ENCODE data around the gene DPYD. TPM values are rescaled to one million over a fixed set of nuclear protein-coding genes. Genes with fewer than 3 reads are reported as not detected.

The DPYD gene
- total and polyA plus RNA-seq, 9 donors: 17.2 to 45.9 (median 38.7) TPM

DNA sequence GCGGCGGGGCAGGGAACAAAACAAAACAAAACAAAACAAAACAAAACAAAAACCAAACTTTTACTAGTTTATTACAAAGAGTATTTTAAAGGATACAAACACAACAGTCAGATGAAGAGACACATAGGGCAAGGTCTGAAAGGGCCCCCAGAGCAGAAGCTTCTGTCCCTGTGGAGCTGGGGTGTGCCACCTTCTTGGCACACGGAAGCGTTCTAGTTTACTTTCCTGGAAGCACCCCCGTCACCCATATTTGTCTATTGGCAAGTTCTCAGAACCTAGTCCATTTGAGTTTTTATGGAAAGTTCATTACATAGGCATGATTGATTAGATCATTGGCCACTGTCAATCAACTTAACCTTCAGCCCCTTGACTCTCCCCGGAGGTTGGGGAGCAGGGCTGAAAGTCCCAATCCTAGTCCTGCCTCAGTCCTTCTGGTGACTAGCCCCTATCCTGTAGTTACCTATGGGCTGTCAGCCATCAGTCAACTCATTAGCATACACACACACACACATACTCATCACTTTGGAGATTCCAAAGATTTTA, 380.4 kb downstream of the DPYD start:
- Histone ChIP-seq H3K9me3 (no peaks in the 10 kb centered on the region), H3K27me3 (no peaks in the 10 kb centered on the region), H3K36me3 (no peaks in the 10 kb centered on the region), H3K27ac (no peak overlapping the region), H3K4me3 (no peak overlapping the region), H3K4me1 (ENCODE audit: insufficient read depth) (no peaks in the 10 kb centered on the region)
- TF ChIP-seq, protein P1, sequence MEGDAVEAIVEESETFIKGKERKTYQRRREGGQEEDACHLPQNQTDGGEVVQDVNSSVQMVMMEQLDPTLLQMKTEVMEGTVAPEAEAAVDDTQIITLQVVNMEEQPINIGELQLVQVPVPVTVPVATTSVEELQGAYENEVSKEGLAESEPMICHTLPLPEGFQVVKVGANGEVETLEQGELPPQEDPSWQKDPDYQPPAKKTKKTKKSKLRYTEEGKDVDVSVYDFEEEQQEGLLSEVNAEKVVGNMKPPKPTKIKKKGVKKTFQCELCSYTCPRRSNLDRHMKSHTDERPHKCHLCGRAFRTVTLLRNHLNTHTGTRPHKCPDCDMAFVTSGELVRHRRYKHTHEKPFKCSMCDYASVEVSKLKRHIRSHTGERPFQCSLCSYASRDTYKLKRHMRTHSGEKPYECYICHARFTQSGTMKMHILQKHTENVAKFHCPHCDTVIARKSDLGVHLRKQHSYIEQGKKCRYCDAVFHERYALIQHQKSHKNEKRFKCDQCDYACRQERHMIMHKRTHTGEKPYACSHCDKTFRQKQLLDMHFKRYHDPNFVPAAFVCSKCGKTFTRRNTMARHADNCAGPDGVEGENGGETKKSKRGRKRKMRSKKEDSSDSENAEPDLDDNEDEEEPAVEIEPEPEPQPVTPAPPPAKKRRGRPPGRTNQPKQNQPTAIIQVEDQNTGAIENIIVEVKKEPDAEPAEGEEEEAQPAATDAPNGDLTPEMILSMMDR (IDR thresholded peaks at IDR 0.05): no peak
- TF ChIP-seq EP300 (IDR thresholded peaks at IDR 0.05): no peak
- no peak for TF ChIP-seq POLR2A (IDR thresholded peaks at IDR 0.05)
- intact Hi-C loops (cut with DNase I): no loop called here
- no peak for DNase-seq
- WGBS, 3 donors: 95 to 96% (median 96%) methylated on average over 6 of the region's 6 CpGs

DNA sequence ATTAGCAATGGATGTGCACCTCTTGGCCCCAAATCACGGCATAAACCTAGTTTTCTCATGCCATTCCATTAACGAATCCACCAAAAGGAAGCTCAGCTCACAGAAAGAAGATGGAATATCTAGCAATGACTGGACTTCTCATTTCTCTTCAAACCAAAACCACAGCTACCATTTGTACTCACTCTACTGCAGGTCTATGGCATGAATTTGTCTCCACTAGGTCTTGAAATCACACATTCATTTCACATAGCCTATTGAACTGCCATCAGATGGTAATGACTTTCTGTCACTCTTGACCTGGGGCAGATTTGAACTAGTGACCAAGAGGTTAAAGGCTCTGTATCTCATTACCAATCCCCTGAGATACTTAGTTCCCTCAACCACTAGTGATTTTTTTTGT, 382.7 kb downstream of the DPYD start:
- no peaks in the 10 kb centered on the region for H3K36me3 ChIP-seq
- TF ChIP-seq, protein P1 (IDR thresholded peaks at IDR 0.05): no peak
- TF ChIP-seq EP300 (IDR thresholded peaks at IDR 0.05): no peak
- no peak for TF ChIP-seq POLR2A (IDR thresholded peaks at IDR 0.05)
- H3K27ac ChIP-seq: no peak overlapping the region
- intact Hi-C loops (cut with DNase I): no loop called here
- DNase-seq: no peak
- H3K4me3 ChIP-seq: no peak overlapping the region
- 93 to 98% (median 97%) methylated on average over 2 of the region's 2 CpGs for WGBS, 3 donors
- no peaks in the 10 kb centered on the region for H3K27me3 ChIP-seq
- H3K9me3 ChIP-seq: no peaks in the 10 kb centered on the region
- no peaks in the 10 kb centered on the region for H3K4me1 ChIP-seq (ENCODE audit: insufficient read depth)

DNA sequence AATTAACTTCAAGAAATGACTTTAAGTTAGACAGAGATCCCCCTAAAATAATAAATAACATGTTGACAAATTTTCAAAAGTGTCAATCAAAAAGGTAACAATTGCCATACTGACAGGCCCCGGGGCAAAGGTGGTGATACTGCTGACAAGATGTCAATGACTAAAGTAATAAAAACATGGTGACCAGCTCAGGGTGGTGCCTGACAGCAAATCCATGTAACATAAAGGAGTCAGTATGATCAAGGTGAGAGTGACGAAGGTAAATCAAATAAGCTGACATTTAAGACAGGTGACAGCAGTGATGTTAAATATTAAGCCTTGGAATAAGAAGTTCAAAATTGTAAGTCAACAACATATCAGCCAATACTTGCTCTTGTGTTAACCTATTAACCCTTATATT, 387.5 kb downstream of the DPYD start:
- Histone ChIP-seq H3K4me1 (ENCODE audit: insufficient read depth) (no peaks in the 10 kb centered on the region), H3K27me3 (no peaks in the 10 kb centered on the region), H3K27ac (no peak overlapping the region), H3K9me3 (no peaks in the 10 kb centered on the region), H3K36me3 (no peaks in the 10 kb centered on the region), H3K4me3 (no peak overlapping the region)
- no peak for DNase-seq
- no peak for TF ChIP-seq POLR2A (IDR thresholded peaks at IDR 0.05)
- 91 to 97% (median 95%) methylated on average over 2 of the region's 2 CpGs for WGBS, 3 donors
- intact Hi-C loops (cut with DNase I): no loop called here

DNA sequence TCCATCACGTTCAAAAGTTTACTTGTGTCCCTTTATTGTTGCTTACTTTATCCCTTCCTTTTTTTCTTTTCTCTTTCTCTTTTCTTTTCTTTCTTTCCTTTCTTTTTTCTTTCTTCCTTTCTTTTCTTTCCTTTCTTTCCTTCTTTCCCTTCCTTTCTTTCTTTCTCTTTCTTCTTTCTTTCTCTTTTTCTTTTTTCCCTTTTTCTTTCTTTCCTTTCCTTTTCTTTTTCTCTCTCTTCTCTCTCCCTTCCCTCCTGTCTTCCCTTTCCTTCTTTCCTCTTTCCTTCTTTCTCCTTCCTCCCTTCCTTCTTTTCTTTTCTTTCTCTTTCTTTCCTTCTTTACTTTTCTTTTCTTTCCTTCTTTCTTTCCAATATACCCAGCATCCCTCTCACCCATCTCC, 391.2 kb downstream of the DPYD start:
- 76 to 80% (median 77%) methylated on average over 1 of the region's 1 CpG for WGBS, 3 donors
- no peaks in the 10 kb centered on the region for H3K27me3 ChIP-seq
- H3K4me1 ChIP-seq (ENCODE audit: insufficient read depth): no peaks in the 10 kb centered on the region
- no peaks in the 10 kb centered on the region for H3K9me3 ChIP-seq
- TF ChIP-seq EP300 (IDR thresholded peaks at IDR 0.05) (no peak), POLR2A (IDR thresholded peaks at IDR 0.05) (no peak)
- TF ChIP-seq, protein P1 (IDR thresholded peaks at IDR 0.05): no peak
- intact Hi-C loops (cut with DNase I): no loop called here
- no peak overlapping the region for H3K4me3 ChIP-seq
- H3K36me3 ChIP-seq: no peaks in the 10 kb centered on the region
- DNase-seq: no peak
- H3K27ac ChIP-seq: no peak overlapping the region

DNA sequence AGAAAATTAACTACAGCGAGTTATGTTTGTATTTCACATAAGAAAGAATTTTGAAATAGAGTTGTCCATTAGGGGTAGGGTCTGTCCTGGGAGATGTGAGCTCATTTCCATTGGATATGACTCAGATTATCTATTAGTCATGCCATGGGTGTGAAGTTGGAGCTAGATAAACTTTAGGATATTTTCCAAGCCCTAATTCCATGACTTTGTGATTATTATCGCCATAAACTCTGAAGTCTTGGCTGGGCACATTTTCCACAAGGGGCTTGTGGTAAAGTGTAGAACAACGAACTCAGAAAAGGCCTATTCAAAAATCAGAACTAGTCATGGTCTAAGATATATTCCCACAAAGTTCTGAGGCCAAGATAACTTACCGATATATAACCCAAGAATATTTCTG, 396.6 kb downstream of the DPYD start:
- intact Hi-C loops (cut with DNase I): no loop called here
- Histone ChIP-seq H3K4me3 (no peak overlapping the region), H3K4me1 (ENCODE audit: insufficient read depth) (no peaks in the 10 kb centered on the region), H3K27ac (no peak overlapping the region), H3K9me3 (no peaks in the 10 kb centered on the region), H3K36me3 (no peaks in the 10 kb centered on the region), H3K27me3 (no peaks in the 10 kb centered on the region)
- DNase-seq: no peak
- 93 to 94% (median 94%) methylated on average over 4 of the region's 4 CpGs for WGBS, 3 donors
- no peak for TF ChIP-seq POLR2A (IDR thresholded peaks at IDR 0.05)
- TF ChIP-seq, protein P1 (IDR thresholded peaks at IDR 0.05): no peak
- TF ChIP-seq EP300 (IDR thresholded peaks at IDR 0.05): no peak

Measured in ovary (tissue), 9 donors.